WTC11 (cell line): ENCODE results near the gene LOXL1. TPM values are rescaled to one million over a fixed set of nuclear protein-coding genes. Genes with fewer than 3 reads are reported as not detected.
A peak's percentile ranks its signal among the peaks of the same experiment; 100 is the strongest.

Experiments used
- ATAC-seq: fragments of 200-7000 bp; cut with Tn5 transposase; 2 replicates; pipeline ENCODE4 v1.10.0; 2021; ENCODE audit warnings: mild to moderate bottlenecking, moderate library complexity
- CTCF ChIA-PET: fragments of 300-600 bp; sonication (Branson Sonifier 250); formaldehyde crosslinking; loops from one replicate; lab custom pipeline; 2021; ENCODE audit warnings: antibody characterized with exemption; lab: Charles Lee
- POLR2A ChIA-PET: fragments of 350-600 bp; sonication (Branson Sonifier 250); formaldehyde crosslinking; loops from one replicate; lab custom pipeline; 2021; ENCODE audit warnings: antibody characterized with exemption; lab: Charles Lee
- DNase-seq: peaks from one replicate; pipeline ENCODE4 v3.0.0; 2021; ENCODE audit warnings: low spot score
- H3K27ac Mint-ChIP-seq: 2 replicates; pipeline ENCODE4 v1.8.0; 2021; ENCODE audit warnings: mixed read lengths
- H3K27me3 Mint-ChIP-seq: 2 replicates; pipeline ENCODE4 v1.8.0; 2021; ENCODE audit warnings: low read depth, mild to moderate bottlenecking, moderate library complexity, mixed read lengths
- H3K36me3 Mint-ChIP-seq: 2 replicates; pipeline ENCODE4 v1.8.0; 2021; ENCODE audit warnings: mixed read lengths
- H3K4me1 Mint-ChIP-seq: 2 replicates; pipeline ENCODE4 v1.8.0; 2022; ENCODE audit warnings: mixed read lengths
- H3K4me3 Mint-ChIP-seq: 2 replicates; pipeline ENCODE4 v1.8.0; 2021; ENCODE audit warnings: mild to moderate bottlenecking, moderate library complexity, mixed read lengths
- H3K9me3 Mint-ChIP-seq: 2 replicates; pipeline ENCODE4 v1.8.0; 2021; ENCODE audit warnings: mixed read lengths
- E2F4 ChIP-seq: sonication (generic); formaldehyde crosslinking; IDR thresholded peaks from 2 replicates; pipeline ENCODE4 v1.8.1; 2022; ENCODE audit warnings: low read depth, mild to moderate bottlenecking, moderate library complexity, missing genetic modification reagents, borderline replicate concordance
- ETV6 ChIP-seq: sonication (generic); formaldehyde crosslinking; IDR thresholded peaks from 2 replicates; pipeline ENCODE4 v1.8.1; 2022; ENCODE audit warnings: mild to moderate bottlenecking, missing genetic modification reagents
- FOXK1 ChIP-seq: sonication (generic); formaldehyde crosslinking; IDR thresholded peaks from 2 replicates; pipeline ENCODE4 v1.8.0; 2022; ENCODE audit warnings: mild to moderate bottlenecking, moderate library complexity, missing genetic modification reagents
- HMGA2 ChIP-seq: fragments of 250-450 bp; sonication (Bioruptor Pico); IDR thresholded peaks from 2 replicates; pipeline ENCODE4 v1.4.0; 2021; ENCODE audit warnings: mild to moderate bottlenecking, moderate library complexity
- MYBL2 ChIP-seq: sonication (generic); formaldehyde crosslinking; IDR thresholded peaks from 2 replicates; pipeline ENCODE4 v1.8.1; 2023; ENCODE audit warnings: mild to moderate bottlenecking, moderate library complexity, missing genetic modification reagents
- NR1H2 ChIP-seq: sonication (generic); formaldehyde crosslinking; IDR thresholded peaks from 2 replicates; pipeline ENCODE4 v1.9.0; 2021; ENCODE audit warnings: mild to moderate bottlenecking, moderate library complexity, missing genetic modification reagents
- PREB ChIP-seq: sonication (generic); formaldehyde crosslinking; IDR thresholded peaks from 2 replicates; pipeline ENCODE4 v1.8.1; 2022; ENCODE audit warnings: mild to moderate bottlenecking, missing genetic modification reagents, moderate library complexity, borderline replicate concordance
- ZNF232 ChIP-seq: sonication (generic); formaldehyde crosslinking; IDR thresholded peaks from 2 replicates; pipeline ENCODE4 v1.8.0; 2022; ENCODE audit warnings: mild to moderate bottlenecking, missing genetic modification reagents
- ZNF423 ChIP-seq: fragments of 250-450 bp; sonication (Bioruptor Pico); IDR thresholded peaks from 2 replicates; pipeline ENCODE4 v2.1.2; 2022; ENCODE audit warnings: mild to moderate bottlenecking, moderate library complexity
- ZNF512 ChIP-seq: sonication (generic); formaldehyde crosslinking; IDR thresholded peaks from 2 replicates; pipeline ENCODE4 v1.8.1; 2022; ENCODE audit warnings: missing genetic modification reagents, borderline replicate concordance
- ZNF671 ChIP-seq: fragments of 250-450 bp; sonication (Bioruptor Pico); IDR thresholded peaks from 2 replicates; pipeline ENCODE4 v1.8.0; 2021; ENCODE audit warnings: mild to moderate bottlenecking
- ZSCAN18 ChIP-seq: fragments of 250-450 bp; sonication (Bioruptor Pico); IDR thresholded peaks from 2 replicates; pipeline ENCODE4 v2.1.2; 2022; ENCODE audit warnings: mild to moderate bottlenecking, moderate library complexity
- total RNA-seq: library from RNA; stranded (reverse); gene quantifications from 3 replicates; pipeline ENCODE4 v1.2.3, GENCODE V29; 2021
- TF ChIP-seq, protein P1 (sequence below): sonication (generic); formaldehyde crosslinking; IDR thresholded peaks from 2 replicates; pipeline ENCODE4 v1.8.0; 2022; ENCODE audit warnings: missing genetic modification reagents
- TF ChIP-seq, protein P2 (sequence below): fragments of 200-600 bp; IDR thresholded peaks from 2 replicates; pipeline ENCODE4 v1.8.0; 2022; ENCODE audit warnings: antibody characterized with exemption

LOXL1 gene
- total RNA-seq, 1 experiment from 2014 or later = 10.6 TPM

DNA sequence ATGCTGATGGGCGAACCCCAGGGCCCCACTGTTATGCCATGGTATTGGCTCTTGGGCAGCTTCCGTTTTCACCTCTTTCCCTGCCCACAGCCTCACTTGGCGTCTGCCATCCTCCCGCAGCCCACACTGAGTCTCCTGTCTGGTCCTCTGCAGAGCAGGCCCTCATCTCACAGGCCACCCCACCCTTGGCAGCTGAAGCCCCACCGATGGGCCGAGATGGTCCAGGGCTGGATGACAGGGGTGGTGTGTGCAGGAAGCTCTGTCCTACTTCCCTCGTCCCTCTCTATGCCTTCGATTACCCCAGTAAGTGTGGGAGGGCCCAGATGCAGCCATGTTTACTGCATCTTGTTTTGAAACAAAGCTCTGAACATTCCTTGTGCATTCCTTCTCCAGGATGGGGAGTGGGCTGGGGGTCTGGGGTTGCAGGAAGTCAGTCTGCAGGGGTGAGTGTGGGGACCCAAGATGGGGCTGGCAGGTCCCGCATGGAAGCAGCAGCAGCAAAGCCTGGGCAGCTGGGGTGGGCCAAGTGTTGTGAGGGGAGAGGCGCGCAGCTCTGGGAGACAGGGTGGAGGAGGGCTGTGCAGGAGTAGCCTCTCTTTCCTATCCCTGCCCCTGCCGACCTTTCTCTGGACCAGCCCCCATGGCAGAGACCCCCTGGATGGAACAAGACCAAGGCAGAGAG is 32.0 kb upstream of the LOXL1 start:
- CTCF ChIA-PET = interaction anchor here (0.8 to 5.3 kb wide), 11 partner anchors 13 to 190 kb away, joined by 3 to 43 read pairs (median 7); partner anchors contain the start of genes LOXL1 and TBC1D21
- no peak for DNase-seq
- H3K36me3 Mint-ChIP-seq = 0 out of 2 replicates have a peak, but pooled peaks cover 3% of the 10 kb centered on the region
- no peak overlapping the region for H3K4me3 Mint-ChIP-seq
- H3K9me3 Mint-ChIP-seq = peaks cover 13% of the 10 kb centered on the region
- ATAC-seq = no peak
- no peak overlapping the region for H3K27ac Mint-ChIP-seq
- peaks cover 12% of the 10 kb centered on the region for H3K4me1 Mint-ChIP-seq
- H3K27me3 Mint-ChIP-seq = peaks cover 4% of the 10 kb centered on the region; the same call in 1 of the 2 replicates
- POLR2A ChIA-PET = interaction anchor here (0.7 kb wide), 1 partner anchor 29 kb away, joined by 3 read pairs; no protein-coding TSS in a partner anchor
- TF ChIP-seq MYBL2 (CRISPR knock-in tag) (no peak), ETV6 (CRISPR knock-in tag) (no peak), ZNF423 (CRISPR knock-in tag) (no peak), ZSCAN18 (CRISPR knock-in tag) (no peak)
- TF ChIP-seq, protein P1, sequence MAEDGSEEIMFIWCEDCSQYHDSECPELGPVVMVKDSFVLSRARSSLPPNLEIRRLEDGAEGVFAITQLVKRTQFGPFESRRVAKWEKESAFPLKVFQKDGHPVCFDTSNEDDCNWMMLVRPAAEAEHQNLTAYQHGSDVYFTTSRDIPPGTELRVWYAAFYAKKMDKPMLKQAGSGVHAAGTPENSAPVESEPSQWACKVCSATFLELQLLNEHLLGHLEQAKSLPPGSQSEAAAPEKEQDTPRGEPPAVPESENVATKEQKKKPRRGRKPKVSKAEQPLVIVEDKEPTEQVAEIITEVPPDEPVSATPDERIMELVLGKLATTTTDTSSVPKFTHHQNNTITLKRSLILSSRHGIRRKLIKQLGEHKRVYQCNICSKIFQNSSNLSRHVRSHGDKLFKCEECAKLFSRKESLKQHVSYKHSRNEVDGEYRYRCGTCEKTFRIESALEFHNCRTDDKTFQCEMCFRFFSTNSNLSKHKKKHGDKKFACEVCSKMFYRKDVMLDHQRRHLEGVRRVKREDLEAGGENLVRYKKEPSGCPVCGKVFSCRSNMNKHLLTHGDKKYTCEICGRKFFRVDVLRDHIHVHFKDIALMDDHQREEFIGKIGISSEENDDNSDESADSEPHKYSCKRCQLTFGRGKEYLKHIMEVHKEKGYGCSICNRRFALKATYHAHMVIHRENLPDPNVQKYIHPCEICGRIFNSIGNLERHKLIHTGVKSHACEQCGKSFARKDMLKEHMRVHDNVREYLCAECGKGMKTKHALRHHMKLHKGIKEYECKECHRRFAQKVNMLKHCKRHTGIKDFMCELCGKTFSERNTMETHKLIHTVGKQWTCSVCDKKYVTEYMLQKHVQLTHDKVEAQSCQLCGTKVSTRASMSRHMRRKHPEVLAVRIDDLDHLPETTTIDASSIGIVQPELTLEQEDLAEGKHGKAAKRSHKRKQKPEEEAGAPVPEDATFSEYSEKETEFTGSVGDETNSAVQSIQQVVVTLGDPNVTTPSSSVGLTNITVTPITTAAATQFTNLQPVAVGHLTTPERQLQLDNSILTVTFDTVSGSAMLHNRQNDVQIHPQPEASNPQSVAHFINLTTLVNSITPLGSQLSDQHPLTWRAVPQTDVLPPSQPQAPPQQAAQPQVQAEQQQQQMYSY (CRISPR knock-in tag) = no peak

GRCh38 chr15:73897441-73898261 is 28.6 kb upstream of the LOXL1 start:
- DNase-seq (peak; percentile 78), ATAC-seq (peak; percentile 92)
- H3K36me3 Mint-ChIP-seq = 0 out of 2 replicates have a peak, but pooled peaks cover 3% of the 10 kb centered on the region
- H3K4me3 Mint-ChIP-seq = no peak overlapping the region
- peaks cover 13% of the 10 kb centered on the region for H3K9me3 Mint-ChIP-seq
- no peaks in the 10 kb centered on the region for H3K27me3 Mint-ChIP-seq
- CTCF ChIA-PET = interaction anchor here (0.9 to 5.3 kb wide), 18 partner anchors 9 to 206 kb away, joined by 3 to 43 read pairs (median 4); partner anchors contain the start of genes LOXL1 and TBC1D21
- peaks cover 14% of the 10 kb centered on the region for H3K4me1 Mint-ChIP-seq
- POLR2A ChIA-PET = no interaction called here
- no peak overlapping the region for H3K27ac Mint-ChIP-seq
- TF ChIP-seq FOXK1 (CRISPR knock-in tag) (no peak), NR1H2 (no peak), ZNF512 (CRISPR knock-in tag) (no peak), E2F4 (CRISPR knock-in tag) (no peak), PREB (CRISPR knock-in tag) (no peak), ZNF671 (CRISPR knock-in tag) (no peak), ZNF232 (CRISPR knock-in tag) (0 out of 2 replicates have a peak, but pooled peaks have one; percentile 21), HMGA2 (no peak)
- TF ChIP-seq, protein P2, sequence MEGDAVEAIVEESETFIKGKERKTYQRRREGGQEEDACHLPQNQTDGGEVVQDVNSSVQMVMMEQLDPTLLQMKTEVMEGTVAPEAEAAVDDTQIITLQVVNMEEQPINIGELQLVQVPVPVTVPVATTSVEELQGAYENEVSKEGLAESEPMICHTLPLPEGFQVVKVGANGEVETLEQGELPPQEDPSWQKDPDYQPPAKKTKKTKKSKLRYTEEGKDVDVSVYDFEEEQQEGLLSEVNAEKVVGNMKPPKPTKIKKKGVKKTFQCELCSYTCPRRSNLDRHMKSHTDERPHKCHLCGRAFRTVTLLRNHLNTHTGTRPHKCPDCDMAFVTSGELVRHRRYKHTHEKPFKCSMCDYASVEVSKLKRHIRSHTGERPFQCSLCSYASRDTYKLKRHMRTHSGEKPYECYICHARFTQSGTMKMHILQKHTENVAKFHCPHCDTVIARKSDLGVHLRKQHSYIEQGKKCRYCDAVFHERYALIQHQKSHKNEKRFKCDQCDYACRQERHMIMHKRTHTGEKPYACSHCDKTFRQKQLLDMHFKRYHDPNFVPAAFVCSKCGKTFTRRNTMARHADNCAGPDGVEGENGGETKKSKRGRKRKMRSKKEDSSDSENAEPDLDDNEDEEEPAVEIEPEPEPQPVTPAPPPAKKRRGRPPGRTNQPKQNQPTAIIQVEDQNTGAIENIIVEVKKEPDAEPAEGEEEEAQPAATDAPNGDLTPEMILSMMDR = peak; percentile 99
- TF ChIP-seq, protein P1 (CRISPR knock-in tag) = no peak
